ENCODE data around the gene THSD7B. TPM values are rescaled to one million over a fixed set of nuclear protein-coding genes. Genes with fewer than 3 reads are reported as not detected.

The THSD7B gene
- total and polyA plus RNA-seq, 10 of the 15 experiments (the other 5 are each of a cell fraction or from before 2014, with no cell fraction given): 0.03 to 0.56 (median 0.28) TPM

DNA sequence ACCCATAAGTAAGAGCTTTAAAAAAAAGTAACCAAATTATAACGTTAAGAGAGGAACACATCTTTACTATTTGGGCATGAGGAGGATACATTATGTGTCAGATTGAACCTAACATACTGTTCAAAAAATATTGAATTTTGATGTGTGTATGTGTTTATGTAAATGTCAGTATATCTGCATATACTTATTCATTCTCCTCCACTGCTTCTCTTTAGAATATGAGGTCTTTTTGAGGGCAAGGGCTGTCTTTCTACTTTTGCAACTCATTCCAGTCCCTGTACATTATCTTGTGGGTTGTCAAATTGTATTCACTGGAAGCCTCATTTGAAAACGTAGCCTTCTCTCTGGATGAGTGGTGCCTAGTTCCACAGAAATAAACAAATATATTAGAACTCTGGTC, 689.5 kb downstream of the THSD7B start:
- BruUV-seq (replicated peaks): no TSS peak
- Histone ChIP-seq H3K9me3 (replicated peaks; ENCODE audit: control insufficient read depth, insufficient read depth, low read length) (no peaks in the 10 kb centered on the region), H3K36me3 (ENCODE audit: control insufficient read depth in 2 of 2, insufficient read depth in 2 of 2, low read length in 1 of 2) (no peaks in the 10 kb centered on the region), H3K9ac (ENCODE audit: control insufficient read depth, insufficient read depth, low read length) (no peak overlapping the region), H4K20me1 (ENCODE audit: control insufficient read depth, insufficient read depth) (no peaks in the 10 kb centered on the region), H3K4me2 (ENCODE audit: control insufficient read depth, insufficient read depth) (no peak overlapping the region), H3K27ac (ENCODE audit: control insufficient read depth, insufficient read depth) (no peak overlapping the region), H3K4me1 (ENCODE audit: control insufficient read depth, insufficient read depth, low read length) (no peaks in the 10 kb centered on the region), H2AFZ (ENCODE audit: control insufficient read depth, low read depth, low read length) (no peak overlapping the region), H3K4me3 (no peak overlapping the region), H3K79me2 (ENCODE audit: control insufficient read depth, insufficient read depth, low read length) (no peaks in the 10 kb centered on the region), H3K27me3 (replicated peaks in 1 of 2; ENCODE audit: control insufficient read depth in 2 of 2, insufficient read depth in 2 of 2, low read length in 1 of 2) (no peaks in the 10 kb centered on the region)
- intact Hi-C loops (cut with micrococcal nuclease; ENCODE audit: unreplicated experiment) (no loop called here), in situ Hi-C loops (cut with MboI) (no loop called here)
- ChIA-PET SMC1A (ENCODE audit: uncharacterized antibody, unreplicated experiment) (no interaction called here), POLR2A (no interaction called here), RAD21 (ENCODE audit: unreplicated experiment) (no interaction called here), CTCF (no interaction called here)
- DNase-seq (ENCODE audit: low read depth, low spot score) (no peak), FAIRE-seq (no peak), ATAC-seq (no peak)
- TF ChIP-seq KDM1A (IDR thresholded peaks at IDR 0.05; ENCODE audit: borderline replicate concordance) (no peak), SMARCA5 (IDR thresholded peaks at IDR 0.05) (no peak), ZNF384 (IDR thresholded peaks at IDR 0.05; ENCODE audit: borderline replicate concordance, low read depth, low read length) (no peak), CREB1 (IDR thresholded peaks at IDR 0.05; ENCODE audit: low read depth) (no peak), SPI1 (IDR thresholded peaks at IDR 0.05; ENCODE audit: borderline replicate concordance, insufficient read depth, low read depth, low read length) (no peak)
- WGBS (ENCODE audit: insufficient coverage, insufficient replicate concordance, low lambda C conversion rate, missing lambda C conversion rate): 0% methylated on average over 2 of the region's 2 CpGs

DNA sequence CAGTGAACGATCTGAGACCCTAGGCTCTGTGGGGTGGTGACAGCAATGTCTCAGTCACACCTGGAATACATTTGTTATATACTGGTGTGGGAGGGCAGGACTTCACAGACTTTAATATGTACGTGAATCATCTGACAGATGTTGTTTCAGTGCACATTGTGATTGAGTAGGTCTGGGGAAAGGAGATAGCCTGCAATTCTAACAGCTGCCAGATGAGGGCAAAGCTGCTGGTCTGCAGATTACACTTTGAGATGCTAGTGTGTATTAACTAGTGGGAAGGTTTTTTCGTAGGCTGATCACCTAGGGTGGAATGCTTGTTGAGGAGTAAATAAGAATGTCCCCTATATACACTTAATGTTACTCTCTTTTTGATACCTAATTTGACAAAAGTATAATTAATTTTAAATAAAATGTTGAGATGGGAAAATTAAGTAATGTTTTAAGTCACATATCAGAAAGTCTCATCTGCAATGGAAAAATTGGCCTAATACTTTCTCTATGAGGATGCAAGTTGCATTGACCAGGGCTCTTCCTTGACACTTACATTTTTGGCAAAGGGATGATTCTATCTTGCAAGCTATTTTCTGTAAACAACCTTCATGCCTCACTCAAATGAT, 702.0 kb downstream of the THSD7B start:
- no TSS peak for BruUV-seq (replicated peaks)
- ChIA-PET RAD21 (ENCODE audit: unreplicated experiment) (interaction anchor here (1.0 to 2.3 kb wide), 3 partner anchors 210 to 371 kb away, joined by 4 to 6 read pairs (median 5); no protein-coding TSS in a partner anchor), POLR2A (no interaction called here), CTCF (interaction anchor here (1.0 to 2.2 kb wide), 5 partner anchors 10 to 371 kb away, joined by 3 to 20 read pairs (median 4); no protein-coding TSS in a partner anchor), SMC1A (ENCODE audit: uncharacterized antibody, unreplicated experiment) (interaction anchor here (1.0 to 1.6 kb wide), 5 partner anchors 10 to 372 kb away, joined by 3 to 5 read pairs (median 3); no protein-coding TSS in a partner anchor)
- 16% methylated on average over 3 of the region's 3 CpGs for WGBS (ENCODE audit: insufficient coverage, insufficient replicate concordance, low lambda C conversion rate, missing lambda C conversion rate)
- no peak overlapping the region for H2AFZ ChIP-seq (ENCODE audit: control insufficient read depth, low read depth, low read length)
- no peaks in the 10 kb centered on the region for H4K20me1 ChIP-seq (ENCODE audit: control insufficient read depth, insufficient read depth)
- peak; percentile 41 for FAIRE-seq
- H3K9me3 ChIP-seq (replicated peaks; ENCODE audit: control insufficient read depth, insufficient read depth, low read length): no peaks in the 10 kb centered on the region
- no peak overlapping the region for H3K4me2 ChIP-seq (ENCODE audit: control insufficient read depth, insufficient read depth)
- intact Hi-C loops (cut with micrococcal nuclease; ENCODE audit: unreplicated experiment): loop anchor here (1.0 to 10.0 kb wide), 2 partner anchors 371 to 533 kb away; no protein-coding TSS in a partner anchor
- H3K79me2 ChIP-seq (ENCODE audit: control insufficient read depth, insufficient read depth, low read length): no peaks in the 10 kb centered on the region
- ATAC-seq: peak; percentile 93
- no peak overlapping the region for H3K4me3 ChIP-seq
- H3K36me3 ChIP-seq (ENCODE audit: control insufficient read depth in 2 of 2, insufficient read depth in 2 of 2, low read length in 1 of 2): no peaks in the 10 kb centered on the region
- no peak overlapping the region for H3K9ac ChIP-seq (ENCODE audit: control insufficient read depth, insufficient read depth, low read length)
- TF ChIP-seq HCFC1 (IDR thresholded peaks at IDR 0.05; ENCODE audit: low read length) (no peak), KAT2A (conservative IDR thresholded peaks at IDR 0.05; ENCODE audit: control insufficient read depth, low read depth, low read length) (no peak), RAD21 (IDR thresholded peaks at IDR 0.05; ENCODE audit: insufficient read depth, low read depth, low read length) (peak; percentile 56), SMC3 (IDR thresholded peaks at IDR 0.05; ENCODE audit: borderline replicate concordance, low read length) (peak; percentile 69; the same call in 1 of the 2 replicates)
- TF ChIP-seq, protein P1, sequence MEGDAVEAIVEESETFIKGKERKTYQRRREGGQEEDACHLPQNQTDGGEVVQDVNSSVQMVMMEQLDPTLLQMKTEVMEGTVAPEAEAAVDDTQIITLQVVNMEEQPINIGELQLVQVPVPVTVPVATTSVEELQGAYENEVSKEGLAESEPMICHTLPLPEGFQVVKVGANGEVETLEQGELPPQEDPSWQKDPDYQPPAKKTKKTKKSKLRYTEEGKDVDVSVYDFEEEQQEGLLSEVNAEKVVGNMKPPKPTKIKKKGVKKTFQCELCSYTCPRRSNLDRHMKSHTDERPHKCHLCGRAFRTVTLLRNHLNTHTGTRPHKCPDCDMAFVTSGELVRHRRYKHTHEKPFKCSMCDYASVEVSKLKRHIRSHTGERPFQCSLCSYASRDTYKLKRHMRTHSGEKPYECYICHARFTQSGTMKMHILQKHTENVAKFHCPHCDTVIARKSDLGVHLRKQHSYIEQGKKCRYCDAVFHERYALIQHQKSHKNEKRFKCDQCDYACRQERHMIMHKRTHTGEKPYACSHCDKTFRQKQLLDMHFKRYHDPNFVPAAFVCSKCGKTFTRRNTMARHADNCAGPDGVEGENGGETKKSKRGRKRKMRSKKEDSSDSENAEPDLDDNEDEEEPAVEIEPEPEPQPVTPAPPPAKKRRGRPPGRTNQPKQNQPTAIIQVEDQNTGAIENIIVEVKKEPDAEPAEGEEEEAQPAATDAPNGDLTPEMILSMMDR (IDR thresholded peaks at IDR 0.05 in 2 of 3, conservative IDR thresholded peaks at IDR 0.05 in 1 of 3; ENCODE audit: control insufficient read depth in 2 of 3, extremely low read depth in 1 of 3, insufficient read depth in 1 of 3, low read depth in 3 of 3, low read length in 3 of 3): peak; percentile 62 to 74 (median 74)
- in situ Hi-C loops (cut with MboI): loop anchor here (5.0 kb wide), 1 partner anchor 370 kb away; no protein-coding TSS in a partner anchor
- DNase-seq (ENCODE audit: low read depth, low spot score): peak; percentile 1
- no peak overlapping the region for H3K27ac ChIP-seq (ENCODE audit: control insufficient read depth, insufficient read depth)
- H3K4me1 ChIP-seq (ENCODE audit: control insufficient read depth, insufficient read depth, low read length): no peaks in the 10 kb centered on the region
- H3K27me3 ChIP-seq (replicated peaks in 1 of 2; ENCODE audit: control insufficient read depth in 2 of 2, insufficient read depth in 2 of 2, low read length in 1 of 2): no peaks in the 10 kb centered on the region
